Amniotic epithelial cell (primary cell): Measurements from ENCODE around the gene TNK1.

Experiments used
- DNase-seq: peaks from one replicate; pipeline ENCODE4 v3.0.0-alpha.2; 2010; ENCODE audit warnings: low read depth

Gene TNK1

DNA sequence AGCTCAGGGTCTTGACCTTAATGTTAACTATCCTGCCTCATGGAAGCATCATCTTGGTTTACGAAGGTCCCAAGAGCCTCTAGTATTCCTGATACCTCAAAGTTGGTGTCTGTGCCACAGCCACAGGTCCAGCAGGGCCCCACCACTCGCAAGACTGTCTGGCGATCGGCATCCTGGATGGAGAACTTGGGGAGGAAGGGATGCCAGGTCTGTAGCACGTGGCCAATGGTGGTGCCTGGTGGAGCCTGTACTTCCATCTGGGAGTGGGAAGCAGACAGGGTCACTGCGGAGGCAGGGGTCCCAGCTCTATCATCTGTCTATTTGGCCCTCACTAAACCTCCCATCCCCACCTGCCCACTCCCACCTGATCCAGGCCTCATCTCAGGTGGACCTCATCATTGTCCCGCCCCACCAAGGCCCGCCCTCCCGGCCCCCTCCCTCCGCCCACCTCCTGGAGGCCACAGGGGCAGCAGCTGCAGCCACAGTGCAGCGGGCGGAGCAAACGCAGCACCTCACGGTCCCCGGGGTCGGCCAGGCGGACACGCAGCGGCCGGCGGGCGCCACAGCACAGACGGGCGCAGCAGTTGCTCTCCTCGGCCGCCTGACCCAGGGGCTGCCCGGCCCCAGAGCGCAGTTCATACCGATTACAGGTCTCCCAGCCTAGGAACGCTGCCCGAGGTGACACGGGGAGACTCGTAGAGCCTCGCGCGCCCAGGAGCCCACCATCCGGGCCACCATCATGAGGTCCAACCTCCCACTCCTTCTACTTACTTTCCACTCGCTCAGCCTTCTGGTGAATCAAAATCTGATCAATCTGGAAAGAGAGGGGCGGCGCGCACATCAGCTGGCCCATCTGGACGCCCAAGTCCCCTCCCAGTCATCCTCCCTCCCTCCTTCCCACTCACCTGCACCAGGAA is 12.1 kb downstream of the TNK1 start:
- no peak for DNase-seq

DNA sequence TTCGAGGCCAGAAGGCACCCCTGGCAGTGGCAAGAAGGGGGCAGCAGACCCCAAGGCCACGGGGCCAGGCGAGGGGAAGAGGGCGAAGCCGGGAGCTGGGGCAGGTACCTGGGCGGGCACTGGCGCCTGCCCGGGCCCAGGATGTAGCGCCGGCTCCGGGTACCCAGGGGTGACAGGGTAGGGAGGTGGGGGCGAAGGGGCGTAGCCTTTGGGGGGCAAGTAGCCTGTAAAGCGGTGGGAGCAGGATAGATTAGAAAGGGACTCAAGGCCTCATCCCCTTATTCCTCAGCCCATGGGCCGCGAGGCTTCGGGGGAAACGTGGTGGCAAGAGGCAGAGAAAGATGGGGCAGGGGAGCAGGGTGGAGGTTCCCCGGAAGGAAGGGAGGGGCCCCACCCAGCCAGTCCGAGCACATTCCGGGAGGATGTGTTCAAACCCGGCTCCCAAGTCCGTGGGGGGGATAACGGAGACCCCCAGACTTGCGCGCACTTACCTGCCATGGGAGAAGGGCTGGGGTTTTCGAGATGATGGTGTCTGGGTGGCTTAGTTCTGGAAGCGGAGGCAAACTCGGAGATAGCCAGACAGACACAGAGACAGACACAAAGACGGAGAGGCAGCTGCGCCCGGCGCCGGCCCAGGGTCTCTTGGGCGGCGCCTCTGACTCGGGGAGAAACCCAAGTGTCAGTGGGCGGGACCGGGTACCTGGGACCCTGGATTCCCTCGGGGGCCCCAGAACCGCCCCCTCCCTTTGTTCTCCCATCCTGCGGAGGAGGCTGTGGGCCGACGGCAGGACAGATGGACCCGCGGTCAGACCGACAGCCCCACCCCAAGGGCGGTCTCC is 12.9 kb downstream of the TNK1 start:
- no peak for DNase-seq

DNA sequence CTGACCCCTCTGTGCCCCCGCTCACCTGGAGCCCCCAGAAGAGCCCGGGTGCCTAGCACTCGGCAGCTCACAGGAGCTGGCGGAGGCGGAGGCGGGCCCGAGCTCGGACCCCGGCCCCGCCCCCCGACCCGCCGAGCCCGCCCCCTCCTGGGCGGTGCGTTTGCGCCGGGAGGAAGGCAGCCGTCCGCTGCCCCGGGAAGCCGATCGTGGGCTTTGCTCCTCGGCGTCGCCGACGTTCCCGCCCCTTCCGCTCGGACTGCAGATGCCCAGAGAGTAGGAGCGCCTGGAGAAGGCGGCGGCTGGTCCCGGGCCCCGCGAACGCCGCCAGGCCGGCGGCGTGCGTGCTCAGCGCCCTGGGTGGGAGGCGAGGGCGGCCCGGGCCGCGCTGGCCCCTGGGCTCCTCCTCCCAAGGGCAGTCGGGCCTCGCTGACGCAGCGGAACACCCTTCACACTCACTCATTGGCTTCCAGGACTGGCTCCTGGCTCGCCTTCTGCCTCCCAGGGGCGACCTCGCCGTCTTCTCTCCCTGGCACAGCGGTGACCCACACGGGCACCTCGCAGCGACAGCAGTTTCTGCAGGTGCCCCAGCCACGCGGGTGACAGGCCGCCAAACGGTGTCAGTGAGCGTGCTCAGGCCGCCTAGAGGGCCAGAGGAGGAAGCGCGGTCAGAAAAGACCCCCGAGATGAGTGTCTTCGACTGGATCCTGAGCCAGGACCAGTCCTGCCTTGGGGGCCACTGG is 13.7 kb downstream of the TNK1 start, which contains the start of gene PLSCR3:
Gene PLSCR3, minus strand, starts transcription at position 74 of the 740 bp plus-strand sequence. CDS start 415 bp downstream, outside the sequence.
- DNase-seq = peak; percentile 84

DNA sequence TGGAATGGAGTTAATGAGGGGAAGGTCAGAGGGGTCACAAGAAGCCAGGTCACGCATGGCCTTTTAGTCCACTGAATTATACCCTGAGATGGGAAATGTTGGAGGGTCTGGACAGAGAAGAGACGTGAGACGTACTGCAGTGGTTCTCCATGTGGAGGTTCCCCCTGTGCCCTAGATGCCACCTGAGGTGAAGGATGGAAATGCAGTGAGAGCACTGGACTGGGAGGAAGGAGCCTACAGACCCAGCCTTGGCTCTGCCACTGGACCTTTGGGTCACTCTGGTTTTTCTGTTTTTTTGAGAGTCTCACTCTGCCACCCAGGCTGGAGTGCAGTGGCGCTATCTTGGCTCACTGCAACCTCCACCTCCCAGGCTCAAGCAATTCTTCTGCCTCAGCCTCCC is 15.3 kb downstream of the TNK1 start:
- DNase-seq = no peak

DNA sequence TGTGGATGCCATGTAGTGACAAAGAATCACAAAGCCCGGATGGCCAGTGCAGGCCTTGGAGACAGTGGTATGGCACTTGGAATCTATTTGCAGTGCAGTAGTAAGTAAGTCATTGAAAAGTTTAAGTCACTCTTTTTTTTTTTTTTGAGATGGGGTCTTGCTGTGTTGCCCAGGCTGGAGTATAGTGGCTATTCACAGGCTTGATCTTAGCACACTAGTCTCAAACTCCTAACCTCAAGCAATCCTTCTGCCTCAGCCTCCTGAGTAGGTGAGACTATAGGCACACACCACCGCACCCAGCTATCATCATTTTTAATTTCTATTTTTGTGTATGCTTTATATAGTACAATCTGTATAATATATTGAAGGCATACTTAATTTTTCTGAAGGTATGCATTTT is 17.7 kb downstream of the TNK1 start:
- DNase-seq = no peak

DNA sequence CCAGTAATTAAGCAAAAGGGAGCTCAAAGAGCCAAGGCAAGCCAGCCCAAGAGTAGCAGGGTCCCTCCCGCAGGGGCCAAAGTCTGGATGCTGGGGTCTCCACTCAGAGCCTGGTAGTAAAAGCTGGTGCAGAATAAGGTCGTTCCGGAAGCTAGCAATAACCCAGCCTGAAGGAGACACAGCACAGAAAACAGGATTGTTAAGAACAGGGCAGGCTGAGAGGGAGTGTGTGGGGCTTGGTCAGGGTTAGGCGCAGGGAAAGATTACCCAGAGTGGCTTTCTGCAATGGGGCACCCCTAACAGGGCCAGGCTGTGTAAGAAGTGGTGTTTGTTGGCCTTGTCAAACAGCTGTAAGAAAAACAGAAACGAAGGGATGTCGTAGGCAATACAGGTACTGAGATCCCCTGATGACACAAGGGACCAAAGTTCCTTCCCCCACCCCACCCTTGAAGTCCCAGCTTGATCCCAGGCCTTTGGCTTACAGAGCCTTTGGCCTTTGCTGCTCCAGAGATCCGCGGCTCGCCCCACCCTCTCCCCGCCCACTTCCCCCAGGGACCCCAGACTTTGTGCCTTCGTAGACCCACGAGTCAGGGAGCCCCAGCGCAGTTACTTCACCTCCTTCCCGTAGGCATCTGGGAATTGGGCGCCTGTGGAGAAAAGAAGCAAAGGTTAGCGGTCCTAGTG is 22.3 kb downstream of the TNK1 start:
- no peak for DNase-seq

DNA sequence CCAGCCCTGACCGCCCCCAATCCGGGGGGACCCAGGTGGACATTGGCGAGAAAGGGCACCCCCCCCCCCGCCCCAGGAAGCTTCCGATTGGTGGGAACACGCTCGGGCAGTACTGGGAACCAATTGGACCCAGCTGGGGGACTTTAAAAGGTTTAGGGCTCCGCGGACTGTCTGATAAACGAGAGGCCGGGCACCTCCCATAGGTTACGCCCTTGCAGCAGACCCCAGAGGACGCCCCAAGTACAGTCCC is 22.8 kb downstream of the TNK1 start:
- DNase-seq = no peak

DNA sequence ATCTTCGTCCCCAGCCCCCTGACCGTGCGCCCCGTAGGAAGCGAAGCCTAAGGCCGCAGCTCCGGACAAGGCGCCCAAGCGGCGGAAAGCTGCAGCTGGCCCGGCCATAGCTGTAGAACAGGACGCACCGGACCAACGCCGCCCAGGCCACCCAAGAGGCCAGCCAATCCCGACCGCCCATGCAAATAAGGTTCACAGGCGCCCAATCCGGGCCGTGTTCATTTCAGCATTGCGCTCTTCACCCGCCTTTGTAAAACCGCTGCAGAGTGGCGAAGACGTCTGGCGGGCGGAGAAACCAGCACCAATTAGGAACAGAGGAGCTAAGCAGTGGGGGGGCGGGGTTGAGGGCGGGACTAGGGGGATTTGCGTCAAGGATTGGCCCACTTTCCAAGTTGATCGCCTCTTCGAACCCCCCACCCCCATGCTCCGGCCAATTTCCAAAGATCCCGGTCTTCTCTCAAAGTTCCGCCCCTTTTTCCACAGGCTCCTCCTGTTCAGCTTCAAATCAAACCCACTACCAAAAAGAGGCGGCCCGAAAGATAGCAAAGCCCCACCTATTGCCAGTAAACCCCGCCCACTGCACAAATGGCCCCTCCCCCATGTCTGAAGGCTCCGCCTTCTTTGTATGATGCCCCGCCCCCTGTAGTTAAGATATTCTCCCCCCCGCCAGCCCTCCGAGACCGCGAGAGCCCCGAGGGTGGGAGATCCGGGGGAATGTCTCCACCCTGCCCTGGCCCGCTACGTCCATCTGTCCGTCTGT is 23.3 kb downstream of the TNK1 start, which contains the start of gene TMEM256:
Gene TMEM256, minus strand, starts transcription at position 121 of the 760 bp plus-strand sequence. Its CDS starts 13 bp downstream, at position 108.
- DNase-seq = peak; percentile 99

DNA sequence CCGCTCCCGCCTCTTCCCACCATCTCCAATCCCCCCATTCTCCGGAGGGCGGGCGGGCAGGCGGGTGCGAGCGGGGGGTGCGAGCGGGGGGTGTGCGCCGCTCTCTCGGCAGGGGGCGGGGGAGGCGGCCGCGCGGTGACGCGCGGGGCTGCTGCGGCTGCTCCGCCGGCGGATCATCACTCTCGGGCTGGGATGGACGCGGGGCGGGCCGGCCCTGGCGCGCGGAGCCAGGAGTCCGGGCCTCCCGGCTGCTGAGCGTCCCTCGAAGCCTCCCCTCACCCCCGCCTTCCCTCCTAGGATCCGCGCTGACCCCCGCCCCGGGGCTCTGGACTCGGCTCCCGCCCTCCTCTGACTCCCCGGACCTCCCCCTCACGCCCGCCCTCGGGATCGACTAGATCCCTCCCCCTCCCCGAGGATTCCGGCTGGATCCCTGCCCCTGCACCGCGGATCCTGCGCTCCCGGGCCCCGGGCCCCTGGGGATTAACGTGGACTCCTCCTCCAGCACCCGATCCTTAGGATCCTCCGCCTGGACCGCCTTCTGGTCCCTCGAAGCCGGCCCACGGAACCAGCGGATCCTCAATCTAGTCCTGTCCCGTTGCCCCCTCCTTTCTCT is 24.0 kb downstream of the TNK1 start:
- DNase-seq = no peak

DNA sequence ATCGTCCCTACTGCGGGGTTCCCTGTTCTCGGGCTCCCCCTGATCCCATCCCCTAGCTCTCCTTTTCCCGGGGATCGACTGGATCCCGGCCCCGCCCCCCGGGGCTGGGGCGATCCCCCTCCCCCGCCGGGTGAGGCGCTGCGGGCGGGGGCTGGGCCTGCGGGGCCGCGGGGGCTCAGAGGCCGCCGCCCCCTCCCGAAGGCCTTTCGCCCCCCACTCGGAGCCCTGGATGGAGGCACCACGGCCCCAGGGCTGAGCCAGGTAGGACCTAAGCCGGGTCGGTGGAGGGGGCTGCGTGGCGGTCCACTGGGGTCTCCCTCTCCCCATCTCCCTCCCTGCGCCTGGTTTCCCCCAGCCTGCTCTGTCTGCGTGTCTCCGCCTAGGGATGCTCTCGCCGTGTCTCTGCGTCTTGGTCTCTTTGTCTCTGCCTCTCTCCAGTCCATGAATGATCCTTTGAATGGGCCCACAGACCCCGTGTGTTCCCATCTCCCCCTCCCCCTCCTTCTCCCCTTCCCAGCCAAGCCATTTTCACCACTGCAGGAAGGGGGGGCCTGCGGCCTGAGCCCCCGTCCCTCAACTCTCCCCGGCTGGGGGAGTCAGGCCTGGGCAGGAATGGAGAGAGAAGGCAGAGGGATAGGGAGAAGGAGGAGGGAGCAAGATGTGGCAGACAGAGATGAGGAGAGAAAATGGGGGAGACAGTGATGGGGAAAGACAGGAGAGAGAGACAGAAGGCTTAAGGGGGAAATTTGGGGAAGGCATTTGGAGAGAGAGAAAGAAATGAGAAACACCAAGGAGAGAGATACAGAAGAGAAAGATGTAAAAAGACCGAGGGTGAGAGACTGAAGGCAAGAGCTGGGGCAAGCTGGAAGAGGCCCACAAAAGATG is 24.7 kb downstream of the TNK1 start:
- DNase-seq = no peak

DNA sequence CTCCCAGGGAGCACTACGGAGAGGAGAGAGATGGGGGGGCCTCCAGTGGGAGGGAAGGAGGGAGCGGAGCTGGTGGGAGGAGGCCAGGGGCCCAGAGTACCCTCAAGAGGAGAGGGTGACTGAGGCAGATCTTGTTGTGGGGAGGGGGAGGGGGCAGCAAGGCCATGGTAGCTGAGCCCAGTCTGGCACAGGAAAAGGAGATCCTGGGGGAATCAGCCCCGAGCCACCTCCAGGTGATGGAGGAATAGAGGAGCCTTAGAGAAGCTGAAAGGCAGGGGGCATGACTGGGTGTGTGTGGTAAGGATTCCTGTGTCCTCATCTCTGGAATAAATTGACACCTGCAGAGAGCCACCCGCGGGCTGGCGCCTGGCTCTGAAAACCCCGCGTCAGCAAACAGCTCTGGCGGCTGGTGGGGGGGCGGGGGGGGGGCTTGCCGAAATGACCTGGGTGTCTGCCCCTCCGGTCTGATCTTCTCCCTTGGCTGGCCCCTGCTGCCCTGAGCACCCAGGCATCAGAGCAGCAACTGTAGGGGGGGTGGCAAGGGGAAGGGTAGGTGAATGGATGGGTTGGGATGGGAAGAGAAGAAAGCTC is 25.4 kb downstream of the TNK1 start:
- no peak for DNase-seq

DNA sequence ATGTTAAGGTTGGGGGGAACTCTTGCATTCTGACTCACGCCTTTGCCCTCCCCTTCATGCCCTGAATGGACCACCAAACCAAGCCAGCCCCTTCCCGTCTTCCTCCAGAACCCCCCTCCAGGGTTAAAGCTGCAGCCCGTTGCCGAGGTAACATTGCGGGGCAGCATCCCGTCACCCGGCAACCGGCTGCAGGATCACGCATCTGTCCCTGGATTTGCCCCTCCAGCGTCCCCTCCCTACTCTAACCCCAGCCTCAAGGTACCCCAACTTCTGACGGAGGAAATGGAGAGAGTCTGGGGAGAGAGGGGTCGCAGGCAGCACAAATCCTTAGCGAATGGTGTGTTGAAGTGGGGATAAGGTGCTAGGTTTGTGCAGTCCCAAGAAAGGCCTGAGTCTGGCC is 26.2 kb downstream of the TNK1 start:
- no peak for DNase-seq

DNA sequence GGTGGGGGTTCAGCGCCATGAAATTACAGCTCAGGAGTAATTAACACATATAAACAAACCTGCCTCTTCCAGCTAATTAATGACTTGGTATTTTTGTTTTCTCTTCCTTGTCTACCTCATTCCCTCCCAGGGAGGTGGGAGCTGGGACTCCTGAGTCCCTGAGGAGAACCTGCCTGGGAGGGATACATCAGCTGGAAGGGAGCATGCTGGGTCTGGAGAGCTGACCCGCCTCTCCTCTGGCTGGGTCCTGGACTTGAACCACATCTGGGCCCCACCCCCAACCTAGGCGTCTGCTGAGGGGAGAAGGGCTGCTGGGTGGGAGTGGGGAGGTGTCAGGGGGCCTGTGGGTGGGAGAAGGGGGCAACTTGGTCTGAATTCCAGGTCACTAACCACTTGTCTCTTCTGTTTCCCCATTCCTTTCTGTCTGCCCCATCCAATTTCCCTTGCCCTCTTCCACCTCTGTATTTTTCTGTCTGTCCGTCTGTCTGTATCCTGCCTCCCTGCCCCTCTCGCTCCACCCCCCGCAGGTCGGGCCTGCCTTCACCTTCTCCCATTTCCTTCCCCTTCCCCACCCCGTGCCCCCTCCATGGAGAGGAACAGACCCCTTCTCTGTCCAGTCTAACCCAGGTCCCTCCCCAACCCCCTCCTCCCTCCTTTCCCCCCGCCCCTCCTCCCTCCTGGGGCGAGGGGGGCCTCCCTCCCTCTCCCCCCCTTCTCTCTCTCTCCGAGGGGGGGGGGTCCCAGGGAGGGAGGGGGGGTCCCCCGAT is 26.8 kb downstream of the TNK1 start, which contains the start of gene NLGN2:
Gene NLGN2, plus strand, starts transcription at position 361 of the 767 bp plus-strand sequence. CDS start 411 bp downstream, outside the sequence.
- no peak for DNase-seq

DNA sequence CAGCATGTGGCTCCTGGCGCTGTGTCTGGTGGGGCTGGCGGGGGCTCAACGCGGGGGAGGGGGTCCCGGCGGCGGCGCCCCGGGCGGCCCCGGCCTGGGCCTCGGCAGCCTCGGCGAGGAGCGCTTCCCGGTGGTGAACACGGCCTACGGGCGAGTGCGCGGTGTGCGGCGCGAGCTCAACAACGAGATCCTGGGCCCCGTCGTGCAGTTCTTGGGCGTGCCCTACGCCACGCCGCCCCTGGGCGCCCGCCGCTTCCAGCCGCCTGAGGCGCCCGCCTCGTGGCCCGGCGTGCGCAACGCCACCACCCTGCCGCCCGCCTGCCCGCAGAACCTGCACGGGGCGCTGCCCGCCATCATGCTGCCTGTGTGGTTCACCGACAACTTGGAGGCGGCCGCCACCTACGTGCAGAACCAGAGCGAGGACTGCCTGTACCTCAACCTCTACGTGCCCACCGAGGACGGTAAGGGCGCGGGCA is 27.4 kb downstream of the TNK1 start:
- DNase-seq = no peak

DNA sequence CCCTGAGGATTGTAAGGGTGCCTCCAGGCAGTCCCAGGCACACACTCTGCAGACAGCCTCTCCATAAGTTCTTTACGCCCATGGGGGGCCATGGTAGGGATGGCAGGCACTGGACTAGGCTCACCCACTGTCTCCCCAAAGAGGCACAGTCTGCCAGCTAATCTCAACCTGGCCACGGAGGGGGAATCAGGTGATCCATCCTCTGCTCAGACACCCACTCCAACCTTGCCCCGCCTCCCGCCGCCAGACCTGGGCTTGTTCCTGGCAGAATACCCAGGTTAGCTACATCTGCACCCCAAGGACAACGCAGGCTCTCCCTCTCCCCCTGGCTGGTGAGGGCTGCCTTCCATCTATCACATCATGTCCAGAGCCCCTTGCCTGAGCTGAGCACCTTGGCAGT is 28.0 kb downstream of the TNK1 start:
- no peak for DNase-seq

DNA sequence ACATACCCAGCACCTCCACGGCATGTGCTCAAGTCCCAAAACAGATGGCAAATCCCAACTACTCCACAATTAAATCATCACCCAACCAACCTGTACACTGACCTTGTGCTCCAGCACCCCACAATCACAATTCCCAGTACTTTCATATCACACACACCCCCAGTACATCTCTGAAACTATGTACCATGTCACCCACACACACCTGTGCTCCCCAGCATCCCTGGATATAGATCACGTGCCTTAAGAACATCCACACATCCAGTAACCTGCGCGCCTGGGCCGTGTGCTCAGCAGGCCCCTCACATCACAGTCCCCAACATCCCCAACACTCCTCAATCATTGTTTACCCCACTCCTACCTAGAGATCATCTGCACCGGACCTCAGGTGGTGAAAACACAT is 28.8 kb downstream of the TNK1 start:
- no peak for DNase-seq

DNA sequence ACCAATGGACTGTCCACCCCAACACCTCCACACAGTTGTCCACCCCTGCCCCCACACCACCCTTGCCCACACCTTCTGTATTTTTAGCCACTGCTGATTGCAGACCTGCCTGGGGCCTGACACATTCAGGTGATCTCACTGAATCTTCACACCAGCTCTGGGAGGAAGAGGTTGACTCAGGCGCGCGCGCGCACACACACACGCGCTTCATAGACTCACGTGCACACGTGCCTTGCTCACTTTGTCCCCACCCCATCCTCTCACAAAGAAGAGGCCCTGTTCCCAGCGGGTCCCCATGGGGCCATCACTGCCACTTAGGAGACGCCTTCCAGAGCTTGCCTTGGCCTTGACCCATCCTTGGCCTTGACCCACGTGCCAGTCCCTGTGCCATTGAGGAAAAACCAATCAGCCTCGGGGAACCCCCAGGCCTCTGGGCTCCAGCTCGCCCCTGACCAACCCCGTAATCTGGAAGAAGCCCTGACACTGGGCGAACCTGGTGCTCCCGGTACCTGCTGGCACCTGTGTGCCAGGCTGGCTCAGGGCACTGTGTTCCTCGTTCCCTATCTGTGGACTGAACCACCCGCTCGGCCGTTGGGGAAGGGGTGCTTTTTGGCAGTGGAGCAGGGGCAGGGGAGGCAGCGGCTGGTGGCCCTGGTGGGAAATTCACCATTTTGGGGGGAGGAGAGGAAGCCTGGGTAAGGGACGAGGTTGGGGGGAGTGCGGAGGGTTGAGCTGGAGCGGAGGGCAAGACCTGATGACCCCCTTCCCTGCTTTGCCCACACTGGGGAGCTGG is 29.9 kb downstream of the TNK1 start:
- no peak for DNase-seq
